Suppressor macrophage treated with lipopolysaccharide for 1 hour (primary cell): ENCODE measurements around the gene C3orf18.

Experiments used
- DNase-seq, 3 donors: peaks; one replicate each; pipeline ENCODE4 v3.0.0-alpha.2; 2020 to 2022

C3orf18 gene

DNA sequence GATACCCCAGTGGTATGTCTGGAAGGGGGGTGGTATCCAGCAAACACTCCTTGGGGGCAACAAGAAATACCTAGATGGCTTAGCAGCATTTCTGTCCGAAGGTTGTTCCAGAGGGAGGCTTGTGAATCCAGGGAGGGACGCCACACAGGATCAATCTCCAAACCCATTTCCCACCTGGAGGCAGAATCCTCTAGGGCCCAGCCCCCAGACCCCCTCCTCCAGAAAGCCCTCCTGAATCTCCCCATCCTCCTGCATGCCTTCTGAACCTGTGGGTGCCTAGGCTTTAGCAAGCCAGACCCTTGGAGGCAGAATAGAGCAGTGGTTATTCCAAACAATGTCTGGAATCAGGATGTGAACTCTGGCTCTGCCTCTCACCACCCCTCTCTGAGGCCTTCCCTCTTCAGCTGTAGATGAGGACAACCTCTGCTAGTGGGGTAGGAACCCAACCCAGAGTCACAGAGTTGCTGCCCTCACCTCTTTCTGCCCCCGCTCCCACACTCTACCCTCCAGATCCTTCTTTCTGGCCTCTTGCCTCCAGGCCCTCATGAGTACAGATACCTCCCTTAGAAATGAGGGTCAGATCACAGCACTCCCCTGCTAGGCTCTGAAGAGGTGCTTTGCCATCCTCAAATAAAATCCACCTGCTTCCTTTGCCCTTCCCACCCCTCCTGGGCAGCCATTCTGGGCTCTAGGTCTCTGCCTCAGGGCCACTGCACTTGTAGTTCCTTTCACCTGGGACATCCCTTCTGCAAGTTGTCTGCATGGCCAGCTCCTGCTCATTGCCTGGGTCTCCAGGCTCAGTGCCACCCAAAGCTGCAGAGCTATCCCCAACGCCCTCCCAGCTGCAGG lies 35.9 kb upstream of the C3orf18 start:
- DNase-seq: no peak

DNA sequence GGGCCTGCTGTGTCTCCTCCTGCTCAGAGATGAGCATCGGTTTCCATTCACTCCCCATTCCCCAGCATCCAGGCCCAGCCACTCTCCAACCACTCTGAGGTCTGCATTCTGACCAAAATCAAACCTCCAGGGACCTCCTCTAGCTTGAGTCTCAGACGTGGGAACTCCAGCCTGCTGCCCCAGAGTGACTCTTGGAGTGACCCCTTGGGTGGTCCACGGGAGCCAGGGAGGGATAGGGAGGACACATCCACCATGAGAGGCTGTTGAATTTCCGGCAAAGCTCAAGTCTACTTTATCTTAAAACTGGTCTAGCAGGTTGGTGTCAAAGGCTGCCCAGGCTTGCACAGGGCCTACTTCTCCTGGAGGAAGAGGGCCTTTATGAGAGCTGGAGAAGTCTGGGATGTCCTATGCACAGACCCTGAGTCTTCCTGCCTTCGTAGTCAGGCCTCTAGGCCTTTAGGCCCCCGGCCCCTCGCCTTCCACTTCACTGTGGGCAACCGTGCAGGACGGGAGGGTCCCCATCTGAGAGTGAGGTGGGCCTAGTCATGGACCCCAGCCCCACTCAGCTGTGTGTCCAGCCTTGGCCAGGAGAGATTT lies 35.1 kb upstream of the C3orf18 start:
- no peak for DNase-seq

DNA sequence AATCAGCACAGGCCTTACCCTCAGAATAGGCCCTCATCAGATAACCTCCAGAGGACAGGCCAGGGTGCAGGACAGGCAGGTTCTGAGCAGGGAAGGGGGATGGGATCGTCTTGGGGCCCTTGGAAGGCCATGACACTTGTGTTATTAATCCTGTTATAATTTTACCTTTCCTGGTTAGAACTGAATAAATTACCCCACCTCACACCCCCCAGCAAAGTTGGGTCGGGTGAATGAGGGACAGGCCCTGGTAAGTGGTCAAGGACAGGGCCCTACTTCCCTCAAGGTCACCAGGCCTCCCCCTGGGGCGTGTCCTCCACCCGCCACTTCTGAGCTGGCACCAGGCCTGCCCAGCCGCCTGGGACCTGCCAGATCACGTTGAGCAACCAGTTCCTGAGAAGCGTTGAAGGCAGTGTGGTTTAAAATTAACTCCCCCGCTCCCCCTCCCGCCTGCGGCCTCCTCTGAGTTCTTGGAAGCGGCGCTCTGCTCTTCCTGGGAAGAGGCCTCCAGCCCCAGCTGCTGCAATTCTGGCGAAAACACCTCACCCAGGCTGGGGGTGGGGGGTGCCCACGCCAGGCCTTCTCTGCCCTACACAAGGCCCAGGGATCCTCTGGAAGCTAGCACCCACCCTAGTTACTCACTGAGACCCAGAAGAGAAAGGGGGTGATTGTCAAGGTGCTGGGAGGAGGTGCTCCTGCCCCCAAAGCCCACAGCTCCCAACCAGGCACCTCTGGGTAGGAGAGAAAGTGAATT lies 33.5 kb upstream of the C3orf18 start:
- peak; percentile 90 to 96 (median 94) for DNase-seq

DNA sequence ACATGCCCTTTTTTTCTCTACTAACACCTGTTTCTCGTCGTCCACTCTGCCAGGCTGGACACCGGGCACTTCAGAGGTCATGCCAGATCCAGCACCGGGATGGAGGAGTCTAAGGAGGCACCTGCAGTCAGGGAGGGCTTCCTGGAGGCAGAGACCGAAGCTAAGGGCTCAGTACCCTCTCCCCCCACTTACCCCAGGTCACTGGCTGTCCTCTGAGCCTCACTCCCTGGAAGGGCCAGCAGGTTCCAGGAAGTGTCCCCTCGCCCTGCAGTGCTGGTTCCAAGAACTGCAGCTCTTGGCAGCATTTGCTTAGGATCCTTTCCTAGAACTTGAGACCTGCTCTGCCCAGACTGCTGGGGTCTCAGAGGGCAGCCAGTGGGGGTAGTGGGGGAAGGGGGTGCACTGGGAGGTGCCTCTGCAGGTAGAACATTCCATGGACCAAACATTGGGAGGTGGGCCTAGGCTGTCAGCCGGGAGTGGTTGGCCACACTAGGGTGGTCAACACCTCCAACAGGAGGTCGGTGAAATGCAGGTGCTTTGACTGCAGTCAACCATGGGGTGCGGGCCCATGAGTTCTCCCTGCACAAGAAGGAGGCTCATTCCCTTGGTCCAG lies 32.7 kb upstream of the C3orf18 start:
- DNase-seq: no peak

DNA sequence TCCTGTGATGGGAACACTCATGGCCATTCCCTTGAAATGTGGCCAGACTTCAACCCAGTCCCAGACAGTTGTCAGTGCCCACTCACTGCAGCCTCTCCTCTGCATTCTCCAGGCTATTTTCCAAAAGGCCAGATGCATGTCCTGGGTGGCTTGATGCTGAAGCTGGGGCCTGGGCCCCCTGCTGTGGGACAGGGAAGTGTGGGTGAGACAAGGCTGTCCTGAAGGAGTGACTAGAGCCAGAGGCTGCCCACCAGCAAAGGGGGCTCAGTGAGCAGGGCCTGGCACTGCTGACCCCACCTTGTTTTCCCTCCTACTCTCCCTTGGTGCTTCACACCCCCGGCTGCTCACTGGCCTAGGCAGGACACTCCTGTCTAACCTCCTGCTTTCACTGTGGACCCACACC lies 32.2 kb upstream of the C3orf18 start:
- DNase-seq: no peak

DNA sequence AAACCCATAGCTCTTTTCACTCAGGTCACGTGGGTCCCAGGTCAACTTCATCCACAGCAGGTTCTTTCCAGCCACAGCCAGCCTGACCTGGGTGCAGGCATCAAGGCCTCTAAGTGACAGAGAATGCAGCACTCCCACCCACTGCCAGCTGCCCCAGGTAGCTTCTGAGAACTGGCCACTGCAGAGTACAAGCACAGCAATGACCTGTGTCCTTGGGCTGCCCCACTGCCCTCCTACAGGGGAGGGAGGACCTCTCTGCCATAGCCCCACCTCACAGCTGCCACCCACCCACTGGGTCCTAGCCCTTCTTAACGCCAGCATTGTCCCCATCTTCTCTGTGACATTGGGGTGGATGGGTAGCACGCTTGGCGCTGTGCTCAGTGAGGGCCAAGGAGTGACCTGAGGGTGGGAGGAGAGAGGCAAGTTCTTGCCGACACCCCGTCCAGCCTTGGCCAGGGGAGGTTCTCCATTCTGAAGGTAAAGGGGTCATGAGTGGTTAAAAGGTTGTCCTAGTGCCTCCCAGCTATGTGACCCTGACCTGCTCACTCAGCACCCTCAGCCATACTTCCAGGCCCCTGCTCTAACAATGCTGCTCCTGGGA lies 31.7 kb upstream of the C3orf18 start:
- DNase-seq: no peak

DNA sequence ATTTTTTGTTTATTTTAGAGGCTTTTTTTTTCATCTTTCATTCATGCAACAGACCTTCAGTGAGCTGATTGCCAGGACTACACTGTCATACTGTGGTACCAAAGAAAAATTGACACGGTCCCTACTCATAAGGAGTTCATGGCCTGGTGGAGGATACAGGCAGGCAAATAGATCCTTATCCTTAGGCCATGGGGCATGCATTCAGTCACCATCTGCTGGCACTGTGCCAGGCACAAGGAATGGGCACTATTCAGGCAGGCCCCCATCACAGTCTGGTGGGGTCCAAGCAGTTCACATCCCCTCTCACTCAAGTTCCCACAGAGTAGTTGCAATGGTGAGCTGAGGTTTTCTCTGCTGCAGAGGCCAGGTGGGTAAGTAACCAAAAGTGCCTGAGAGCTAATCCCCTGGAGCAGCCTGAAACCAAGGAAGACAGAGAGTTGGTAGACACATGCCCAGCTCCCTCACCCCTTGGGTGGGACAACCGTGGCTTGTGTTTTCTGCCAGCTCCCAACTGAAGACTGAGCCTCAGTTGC lies 26.8 kb upstream of the C3orf18 start:
- no peak for DNase-seq

DNA sequence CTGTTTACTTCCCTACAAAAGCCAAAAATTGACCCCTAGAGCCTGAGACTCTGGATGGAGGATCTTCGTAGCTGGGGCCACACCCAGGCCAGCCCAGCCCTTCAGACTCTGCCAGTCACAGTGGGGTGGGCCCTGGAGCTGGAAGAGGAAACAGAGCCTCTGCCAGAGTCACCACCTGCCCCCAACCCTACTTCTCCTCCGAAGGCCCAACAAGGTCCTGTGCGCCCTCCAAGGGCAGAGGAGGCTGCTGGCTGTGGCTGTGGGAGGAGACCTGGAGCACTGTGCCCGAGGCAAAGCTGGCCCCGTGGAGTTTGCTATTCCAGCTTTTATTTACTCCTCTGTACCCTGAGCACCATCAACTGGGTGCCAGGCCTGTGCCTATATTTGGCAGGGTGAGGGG lies 25.0 kb upstream of the C3orf18 start:
- peak in 1 of 3 donors; percentile 47 for DNase-seq

DNA sequence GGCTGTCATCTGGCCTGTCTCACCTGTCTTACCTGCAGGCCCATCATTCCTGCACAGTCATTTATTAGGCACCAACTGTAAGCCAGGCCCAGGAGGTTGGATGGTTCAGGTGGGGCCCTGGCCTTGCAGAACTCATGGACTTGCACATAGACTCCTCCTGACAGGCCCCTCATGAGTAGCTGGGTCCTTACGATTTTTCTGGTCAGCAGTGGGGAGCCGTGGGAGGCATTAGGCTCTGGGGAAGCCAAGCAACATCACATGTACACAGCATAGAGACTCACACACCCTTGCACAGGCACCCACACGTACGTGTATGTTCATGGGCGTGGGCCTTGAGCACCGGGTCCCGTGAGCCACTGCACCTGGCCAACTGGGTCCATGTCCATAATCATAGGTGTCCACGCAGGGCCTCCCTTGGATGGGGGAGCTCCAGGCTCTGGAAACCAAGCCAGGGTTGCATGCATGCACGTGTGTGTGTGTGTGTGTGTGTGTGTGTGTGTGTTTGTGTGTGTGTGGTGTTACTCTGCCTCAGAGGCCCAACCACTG lies 23.7 kb upstream of the C3orf18 start:
- DNase-seq: peak; percentile 30 to 45 (median 30)

DNA sequence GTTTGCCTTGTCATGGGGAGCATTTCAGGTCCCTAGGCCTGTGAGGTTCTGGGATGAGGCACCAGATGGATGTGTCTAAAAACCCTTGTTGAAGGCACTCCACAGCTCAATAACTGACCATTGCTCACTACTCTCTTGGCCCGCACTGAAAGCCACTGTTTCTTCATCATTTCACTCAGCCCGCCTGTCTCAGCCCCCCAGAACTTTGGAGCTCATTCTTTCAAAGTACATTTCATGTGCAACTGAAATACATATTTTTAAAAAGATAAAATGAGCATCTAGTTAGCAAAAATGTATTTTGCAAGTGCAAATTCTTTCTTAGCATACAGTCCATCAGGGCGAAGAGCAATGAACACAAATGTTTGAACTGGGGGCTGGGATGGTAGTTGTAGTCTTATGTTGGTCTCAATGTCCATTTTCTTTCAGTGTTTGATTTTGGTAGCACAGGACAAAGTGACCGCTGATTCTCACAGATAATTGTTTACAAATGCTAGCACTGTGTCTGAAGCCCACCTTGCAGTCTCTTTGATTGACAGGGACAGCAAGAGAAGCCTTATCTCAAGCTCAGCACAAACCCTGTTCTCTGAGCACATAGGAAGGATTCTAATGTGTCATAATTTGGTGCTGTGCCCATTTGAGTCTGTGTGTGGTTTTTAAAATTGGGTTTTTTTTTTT lies 21.3 kb upstream of the C3orf18 start:
- DNase-seq: no peak

DNA sequence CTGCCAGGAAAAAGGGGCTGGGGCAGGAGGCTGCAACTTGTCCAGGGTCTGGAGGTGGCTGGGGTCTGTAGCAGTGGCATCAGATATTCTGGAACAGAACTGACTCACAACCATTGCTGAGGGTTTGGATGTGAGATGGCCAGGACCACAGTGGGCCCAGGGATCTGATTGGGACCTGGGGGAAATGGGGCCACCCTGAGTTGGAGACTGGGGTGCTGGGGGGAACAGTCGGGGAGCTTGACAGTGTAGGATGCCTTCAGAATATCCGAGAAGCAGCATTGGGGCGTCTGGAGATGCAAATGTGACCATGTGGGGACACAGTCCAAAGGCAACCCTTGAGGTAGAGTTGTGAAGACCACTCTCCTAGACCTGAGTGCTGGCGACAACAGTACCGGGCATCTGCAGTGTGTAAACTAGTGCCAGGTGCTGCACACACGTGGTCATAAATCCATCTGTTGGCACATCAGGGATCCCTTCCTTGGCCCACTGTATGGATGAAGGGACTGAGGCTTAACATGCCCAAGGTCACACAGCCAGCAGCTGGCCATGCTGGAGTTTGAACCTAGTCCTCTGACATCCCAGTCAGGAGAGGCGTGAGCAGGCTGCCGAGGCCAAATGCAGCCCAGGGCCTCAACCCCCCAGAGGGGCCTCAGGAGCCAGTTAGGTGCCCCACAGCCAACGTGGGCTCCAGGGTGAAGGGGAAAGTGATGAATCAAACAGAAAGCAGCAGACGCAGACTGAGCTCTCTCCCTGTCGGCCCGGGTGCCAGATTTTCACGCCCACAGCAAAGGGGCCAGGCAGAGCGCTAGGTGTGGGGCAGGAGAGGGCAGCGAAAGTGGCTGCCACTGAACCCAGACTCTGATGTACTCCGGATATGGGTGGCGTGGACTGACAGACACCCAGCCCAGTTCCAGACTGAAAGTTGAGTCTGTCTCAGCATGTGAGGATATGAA lies 20.5 kb upstream of the C3orf18 start:
- no peak for DNase-seq

DNA sequence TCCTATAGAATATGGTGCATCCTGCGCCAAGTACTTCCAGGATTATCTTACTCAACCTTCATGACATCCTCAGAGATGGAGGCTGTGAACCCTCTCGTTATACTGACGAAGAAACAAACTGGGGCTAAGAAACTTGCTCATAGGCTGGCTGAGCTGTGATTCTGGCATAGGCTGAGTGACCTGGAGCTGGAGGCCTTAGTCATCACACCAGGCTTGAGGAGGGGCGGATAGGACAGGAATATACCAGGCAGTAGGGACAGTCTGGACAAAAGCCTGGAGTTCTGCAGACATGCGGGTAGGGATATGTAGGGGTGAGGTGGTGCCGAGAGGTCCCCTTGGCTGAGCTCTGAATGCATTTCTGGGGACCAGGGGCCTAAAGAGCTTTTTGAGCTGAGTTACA lies 19.8 kb upstream of the C3orf18 start:
- DNase-seq: no peak

DNA sequence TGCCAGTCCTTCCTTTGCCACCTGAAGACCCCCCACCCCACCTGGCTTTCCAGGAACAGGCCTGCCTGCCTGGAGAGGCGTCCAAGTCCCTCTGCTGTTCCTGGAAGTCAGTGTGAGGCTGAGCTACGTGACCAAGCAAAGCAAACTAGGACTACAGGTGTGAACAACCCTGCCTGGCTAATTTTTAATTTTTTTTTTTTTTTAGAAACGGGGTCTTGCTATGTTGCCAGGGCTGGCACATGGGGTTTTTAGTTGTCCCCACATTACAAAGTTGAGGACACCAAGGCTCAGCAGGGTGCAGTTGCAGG lies 19.2 kb upstream of the C3orf18 start:
- DNase-seq: no peak

DNA sequence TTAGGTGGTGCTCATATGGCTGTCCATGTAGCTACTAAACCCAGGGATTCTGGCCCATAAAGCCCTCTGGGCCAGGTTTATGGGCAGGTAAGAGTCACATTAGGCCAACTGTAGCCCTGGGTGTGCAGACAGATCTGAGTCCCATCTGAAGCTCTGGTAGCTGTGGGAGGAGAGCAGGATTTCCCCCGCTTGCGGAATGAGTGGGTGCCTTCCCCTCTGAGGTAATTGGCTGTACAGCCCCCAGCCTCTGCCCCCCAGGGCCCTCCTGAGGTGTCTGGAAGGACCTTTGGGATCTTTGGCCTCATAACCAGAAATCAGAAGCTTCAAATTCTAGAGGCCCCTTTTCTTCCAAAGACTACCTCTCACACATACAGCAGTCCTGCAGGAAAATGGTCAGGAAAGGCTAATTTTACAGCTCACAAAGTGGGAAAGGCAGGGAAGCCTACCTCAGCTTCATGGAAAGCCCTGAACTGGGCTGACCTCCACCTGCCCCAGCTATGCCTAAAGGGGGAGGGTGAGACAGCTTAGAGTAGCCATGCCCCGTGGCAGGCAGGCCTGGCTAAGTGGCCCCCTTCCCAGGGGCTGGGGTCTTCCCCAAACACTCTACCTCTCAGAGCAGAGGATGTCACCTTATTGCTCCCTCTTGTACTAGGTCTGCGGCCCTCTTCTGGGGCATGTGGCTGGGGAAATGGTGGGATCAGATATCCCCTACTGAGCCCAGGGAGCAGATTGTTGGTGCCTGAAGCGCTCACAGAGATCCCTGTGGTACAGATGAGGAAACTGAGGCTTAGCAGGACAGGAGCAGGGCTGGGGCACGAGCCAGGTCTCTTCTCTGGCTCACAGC lies 18.6 kb upstream of the C3orf18 start:
- peak; percentile 35 to 57 (median 35) for DNase-seq

DNA sequence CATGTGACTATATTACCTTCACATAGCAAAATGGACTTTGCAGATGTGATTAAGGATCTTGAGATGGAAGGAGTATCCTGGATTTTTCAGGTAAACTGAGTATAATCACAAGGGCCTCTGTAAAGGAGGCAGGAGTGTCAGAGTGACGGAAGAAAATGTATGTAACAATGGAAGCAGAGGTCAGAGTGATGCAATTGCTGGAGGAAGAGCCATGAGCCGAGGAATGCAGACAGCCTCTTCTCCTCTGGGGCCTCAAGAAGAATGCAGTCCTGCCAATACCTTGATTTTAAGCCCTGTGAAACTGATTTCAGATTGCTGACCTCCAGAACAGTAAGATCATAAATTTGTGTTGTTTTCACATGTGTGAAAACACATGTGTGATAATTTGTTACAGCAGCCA lies 16.8 kb upstream of the C3orf18 start:
- DNase-seq: no peak

DNA sequence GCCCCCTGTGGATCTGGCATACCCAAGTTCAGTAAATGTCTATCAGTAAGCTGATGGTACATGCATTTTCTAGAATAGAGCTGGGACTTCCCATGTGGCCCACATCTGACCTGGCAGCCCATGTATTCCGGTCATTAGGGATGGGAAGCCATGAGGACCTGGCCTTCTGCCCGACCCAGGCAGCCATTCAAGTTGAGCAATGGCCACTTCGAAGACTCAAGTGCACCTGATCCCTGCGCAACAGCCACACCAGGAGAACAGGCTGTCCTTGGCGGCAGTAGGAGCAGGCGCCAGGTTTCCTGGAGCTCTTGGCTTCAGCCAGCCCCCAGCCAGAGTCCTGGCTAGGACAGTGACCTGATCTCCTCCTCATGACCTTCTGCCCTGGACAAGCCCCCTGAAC lies 16.4 kb upstream of the C3orf18 start:
- DNase-seq: no peak

DNA sequence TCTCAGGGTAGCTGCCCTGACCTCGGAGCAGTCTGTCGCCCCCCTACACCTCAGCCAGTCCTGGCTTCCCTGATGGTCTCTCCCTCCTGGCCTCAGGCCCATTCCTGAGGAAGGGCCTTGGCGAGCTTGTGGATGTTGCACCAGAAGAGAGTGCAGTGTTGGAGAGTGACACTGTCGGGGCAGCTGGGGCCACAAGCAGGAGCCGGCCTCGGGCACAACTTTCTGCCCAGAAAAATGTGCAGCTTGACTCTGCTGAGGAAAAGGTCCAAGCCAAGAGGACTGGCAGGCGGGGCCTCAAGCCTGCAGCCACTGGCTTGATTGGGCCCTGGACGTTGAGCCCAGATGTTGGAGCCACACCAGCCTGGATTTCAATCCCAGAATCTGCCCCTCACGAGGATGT lies 14.5 kb upstream of the C3orf18 start:
- DNase-seq: no peak

DNA sequence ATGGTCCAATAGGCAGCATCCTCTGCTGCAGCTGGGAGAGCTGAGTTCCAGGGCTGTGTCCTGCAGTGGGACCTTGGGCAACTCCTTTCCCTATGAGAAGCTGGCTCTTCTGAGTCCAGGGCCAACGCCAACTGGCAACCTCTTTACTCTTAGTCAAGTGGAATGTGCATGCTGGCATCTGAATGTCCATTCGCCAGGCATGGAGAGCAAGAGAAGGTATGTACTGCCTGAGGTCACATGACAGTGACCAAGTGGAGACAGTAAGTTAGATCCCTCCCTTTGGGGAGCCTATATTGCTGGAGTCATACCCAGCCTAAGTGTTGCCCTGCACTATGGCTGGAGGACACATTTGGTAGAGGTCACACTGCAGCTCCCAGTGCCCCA lies 13.9 kb upstream of the C3orf18 start:
- no peak for DNase-seq

DNA sequence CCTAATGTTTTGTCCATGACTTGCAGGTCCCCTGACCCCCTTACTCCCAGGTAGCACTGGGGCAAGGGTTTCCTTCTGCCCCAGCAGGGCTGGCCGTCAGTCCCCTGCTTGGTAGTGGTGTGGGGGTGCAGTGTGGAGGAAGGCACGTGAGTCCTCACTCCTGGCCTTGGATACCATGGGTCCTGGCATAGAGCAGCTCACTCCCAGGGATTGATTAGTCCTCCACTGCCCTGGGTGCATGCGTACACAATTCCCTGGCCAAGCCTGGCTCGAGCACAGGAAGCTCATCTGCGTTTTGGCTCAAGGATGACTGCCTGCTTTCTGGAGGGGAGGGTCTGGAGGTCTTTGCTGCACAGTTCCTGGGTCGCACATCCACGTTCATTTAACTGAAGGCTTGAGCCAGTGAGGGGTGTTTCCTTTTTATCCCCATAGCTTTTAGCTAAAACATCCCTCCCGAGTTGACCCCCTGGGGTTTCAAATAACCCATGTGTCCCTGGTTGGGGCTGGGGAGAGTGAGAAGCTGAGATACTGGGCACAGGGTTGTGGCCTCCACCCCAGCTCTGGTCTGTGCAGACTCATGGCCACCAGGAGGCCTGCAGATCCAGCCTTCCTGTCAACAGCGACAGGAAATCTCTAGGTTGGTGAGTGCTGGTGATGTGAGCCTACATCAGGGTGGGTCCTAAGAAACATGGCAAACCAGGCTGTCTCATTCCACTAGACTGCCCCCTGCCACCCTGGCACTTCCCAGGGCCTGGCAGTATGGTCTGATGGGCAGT lies 13.3 kb upstream of the C3orf18 start:
- no peak for DNase-seq
